ENCODE data around the gene ITGA2B.

- TF ChIP-seq CTCF (IDR thresholded peaks at IDR 0.05) = no peak
- no peak for TF ChIP-seq POLR2A (IDR thresholded peaks at IDR 0.05)
- TF ChIP-seq EP300 (IDR thresholded peaks at IDR 0.05; ENCODE audit: low read depth) = no peak
Observed at GRCh38 chr17:44436336-44436735, 46.9 kb upstream of the ITGA2B start.
